Activated CD4-positive, alpha-beta T cell treated with anti-CD3 and anti-CD28 coated beads, Interleukin-2, Interleukin-4, amounts not matched to agents 100 ng/mL and 50 ng/mL, durations not matched to agents 16 hours and 8 hours (primary cell): ENCODE measurements around the gene MLF1.
A peak's percentile ranks its signal among the peaks of the same experiment; 100 is the strongest.

ENCODE experiments used
- DNase-seq: peaks from one replicate; pipeline ENCODE4 v3.0.0-alpha.2; 2020; ENCODE audit warnings: low spot score

The MLF1 gene

DNA sequence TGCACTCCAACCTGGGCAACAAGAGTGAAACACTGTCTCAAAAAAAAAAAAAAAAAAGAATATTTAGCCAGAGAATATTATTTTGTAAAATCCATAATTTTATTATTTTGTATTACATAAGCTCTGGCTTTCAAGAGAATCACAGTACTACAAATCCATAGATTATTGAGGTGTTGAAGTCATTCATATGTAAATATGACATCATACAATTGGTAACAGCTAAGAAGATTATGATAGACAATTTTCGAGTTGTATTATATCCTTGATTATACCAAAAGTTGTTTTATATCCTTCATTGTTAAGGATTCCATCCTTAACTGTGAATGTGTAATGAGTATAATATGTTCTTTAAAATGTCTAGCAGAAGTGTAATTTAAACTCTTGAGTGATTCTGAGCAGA is 3.7 kb downstream of the MLF1 start:
- no peak for DNase-seq

DNA sequence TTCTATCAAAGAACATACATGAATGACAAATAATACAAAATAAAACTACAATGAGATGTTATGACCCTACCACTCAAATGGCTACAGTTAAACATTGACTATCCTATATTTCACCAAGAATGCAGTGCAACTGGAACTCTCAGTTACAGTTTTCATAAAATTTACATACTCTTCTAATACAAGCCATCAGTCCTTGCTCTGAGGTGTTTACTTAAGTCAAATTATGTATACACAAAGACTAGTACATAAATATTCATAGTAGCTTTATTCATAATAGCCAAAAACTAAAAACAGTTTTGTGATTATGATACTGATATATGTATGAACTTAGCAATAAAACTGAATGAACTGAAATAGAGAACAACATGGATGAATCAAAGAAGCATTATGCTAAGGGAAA is 19.2 kb downstream of the MLF1 start:
- DNase-seq, result no peak

DNA sequence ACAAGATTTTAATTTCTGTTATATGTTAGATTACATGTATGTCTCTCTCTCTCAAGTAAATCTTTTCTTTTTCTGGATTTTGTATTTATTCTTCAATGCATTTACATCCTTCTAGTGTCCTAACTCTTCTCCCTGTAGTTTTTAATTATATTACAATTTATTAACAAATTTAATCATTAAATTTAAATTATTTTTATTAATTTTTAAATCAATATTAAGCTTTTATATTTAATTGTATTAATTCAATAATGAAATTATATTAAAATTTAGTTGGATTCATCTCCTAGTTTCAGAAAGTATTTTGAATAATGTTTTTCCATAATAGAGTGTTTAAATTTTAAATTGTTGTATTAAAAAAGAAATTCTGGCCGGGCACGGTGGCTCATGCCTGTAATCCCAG is 29.8 kb downstream of the MLF1 start:
- DNase-seq, result no peak

DNA sequence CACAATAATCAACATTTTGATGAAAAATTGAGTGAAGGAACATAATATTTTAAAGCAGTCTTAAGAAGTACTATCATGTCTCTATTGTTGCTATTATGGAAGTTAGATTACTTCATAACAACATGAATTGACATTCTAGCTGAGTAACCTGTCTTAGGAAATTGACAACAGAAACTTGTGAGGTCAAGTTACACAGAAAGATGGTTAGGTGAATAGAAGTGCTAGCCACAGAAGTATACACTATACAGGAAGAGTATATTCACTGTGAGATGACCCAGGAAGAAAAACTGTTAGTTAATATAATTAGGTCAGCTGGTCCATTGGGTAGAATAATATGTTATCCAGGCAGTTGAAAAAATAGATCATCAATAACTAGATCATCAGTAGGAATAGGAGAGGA is 31.2 kb downstream of the MLF1 start:
- no peak for DNase-seq

DNA sequence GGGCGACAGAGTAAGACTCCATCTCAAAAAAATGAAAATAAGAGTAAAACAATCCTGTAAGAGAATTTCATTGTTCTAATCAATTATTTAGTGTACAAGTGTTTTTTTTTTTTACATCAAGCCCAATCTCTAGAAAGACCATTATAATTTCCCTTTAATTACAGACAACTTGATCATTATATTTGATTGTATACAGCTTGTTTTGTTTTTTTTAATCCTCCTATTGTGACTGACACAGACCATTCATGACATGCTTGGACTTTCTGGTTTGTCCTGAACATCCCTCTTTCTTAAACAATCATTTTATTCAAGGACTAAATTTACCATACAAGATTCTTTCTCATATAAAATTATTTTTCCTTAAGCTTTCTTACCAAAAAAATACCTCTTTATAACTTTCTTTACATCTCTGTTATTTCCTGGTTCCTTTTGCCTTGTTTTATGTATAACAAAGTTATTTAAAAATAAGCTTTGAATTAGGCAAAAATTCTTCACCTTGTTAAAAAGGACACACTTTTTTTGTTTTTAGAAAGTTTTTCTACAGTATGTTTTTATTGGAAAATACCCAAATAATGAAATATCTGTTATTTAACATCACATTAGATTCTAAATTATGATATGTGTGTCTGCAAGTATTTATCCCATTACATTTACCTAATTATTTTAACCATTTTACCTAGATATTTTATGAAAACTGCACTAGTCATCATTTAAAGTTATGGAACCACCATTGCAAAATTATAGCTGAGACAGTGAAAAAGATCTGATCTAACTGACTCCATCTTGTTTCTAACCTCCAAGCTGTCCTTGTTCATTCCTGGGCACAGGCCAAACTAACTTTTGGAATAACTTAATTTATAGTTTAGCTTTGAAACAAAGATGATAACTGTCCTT is 47.2 kb downstream of the MLF1 start:
- no peak for DNase-seq

DNA sequence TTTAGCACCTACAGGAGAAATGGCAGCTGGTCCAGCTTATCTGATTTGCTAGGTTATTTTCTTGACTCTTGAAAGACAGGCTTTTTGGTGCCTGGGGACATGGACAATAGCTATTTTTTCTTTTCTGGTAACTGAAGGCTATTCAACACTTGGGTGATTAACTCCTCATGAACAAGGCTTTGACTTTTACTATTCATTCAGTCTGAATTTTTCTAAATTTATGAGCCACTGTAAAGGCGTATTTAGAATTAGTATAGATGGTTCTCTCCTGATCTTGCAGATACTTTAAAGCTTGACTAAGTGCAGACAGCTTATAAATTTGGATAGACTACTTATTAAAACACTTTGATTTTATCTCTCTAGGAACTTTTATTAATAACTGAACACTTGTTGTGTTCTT is 54.9 kb downstream of the MLF1 start:
- no peak for DNase-seq

DNA sequence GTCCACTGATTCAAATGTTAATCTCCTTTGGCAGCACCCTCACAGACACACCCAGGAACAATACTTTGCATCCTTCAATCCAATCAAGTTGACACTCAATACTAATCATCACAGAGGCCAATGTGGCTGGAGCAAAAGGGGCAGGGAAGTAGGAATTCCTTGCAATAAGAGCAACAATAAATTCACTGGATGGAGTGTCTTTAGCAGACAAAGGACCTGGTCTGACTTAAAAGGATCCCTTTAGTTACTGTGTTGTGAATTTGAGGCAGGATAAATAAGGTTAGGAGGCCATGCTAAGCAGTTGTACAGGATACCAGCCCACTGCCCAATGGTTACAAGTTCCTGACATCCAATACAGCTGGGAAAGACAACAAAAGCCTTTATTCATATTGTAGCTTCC is 61.0 kb downstream of the MLF1 start:
- no peak for DNase-seq

DNA sequence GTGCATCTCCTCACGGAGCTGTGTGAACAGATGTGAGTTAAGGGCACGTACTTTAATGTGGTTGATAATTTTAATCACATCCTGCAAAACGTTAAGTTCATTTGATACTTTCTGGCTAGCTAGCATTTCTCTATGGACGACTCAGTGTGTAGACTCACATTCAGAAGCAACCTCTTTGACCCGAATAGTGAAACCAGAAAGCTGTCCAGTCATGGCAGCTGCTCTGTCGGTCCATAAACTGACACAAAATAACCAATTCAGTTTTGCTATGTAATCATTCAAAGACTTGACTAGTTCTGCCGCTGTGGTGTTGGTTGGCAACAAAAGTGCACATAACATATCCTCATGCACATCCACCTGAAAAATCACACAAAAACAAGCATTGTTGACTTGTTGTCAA is 69.7 kb downstream of the MLF1 start:
- DNase-seq, result peak; percentile 17

DNA sequence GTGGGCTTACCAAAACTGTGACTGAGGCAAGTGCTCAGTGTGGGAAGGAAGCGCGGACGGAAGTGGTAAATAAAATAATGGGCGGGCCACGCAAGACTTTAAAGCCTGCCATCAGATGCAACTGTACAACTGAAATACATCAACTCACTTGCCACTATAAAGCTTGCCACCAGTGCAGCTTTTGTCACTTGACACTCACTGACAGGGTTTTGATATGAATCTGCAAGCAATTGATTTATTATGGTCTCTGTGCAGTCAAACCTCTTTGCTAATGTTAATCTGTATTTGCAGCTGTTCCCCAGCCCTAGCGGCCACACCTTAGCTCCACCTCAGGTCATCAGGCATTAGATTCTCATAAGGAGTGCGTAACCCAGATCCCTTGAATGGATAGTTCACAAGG is 71.0 kb downstream of the MLF1 start:
- DNase-seq, result no peak

DNA sequence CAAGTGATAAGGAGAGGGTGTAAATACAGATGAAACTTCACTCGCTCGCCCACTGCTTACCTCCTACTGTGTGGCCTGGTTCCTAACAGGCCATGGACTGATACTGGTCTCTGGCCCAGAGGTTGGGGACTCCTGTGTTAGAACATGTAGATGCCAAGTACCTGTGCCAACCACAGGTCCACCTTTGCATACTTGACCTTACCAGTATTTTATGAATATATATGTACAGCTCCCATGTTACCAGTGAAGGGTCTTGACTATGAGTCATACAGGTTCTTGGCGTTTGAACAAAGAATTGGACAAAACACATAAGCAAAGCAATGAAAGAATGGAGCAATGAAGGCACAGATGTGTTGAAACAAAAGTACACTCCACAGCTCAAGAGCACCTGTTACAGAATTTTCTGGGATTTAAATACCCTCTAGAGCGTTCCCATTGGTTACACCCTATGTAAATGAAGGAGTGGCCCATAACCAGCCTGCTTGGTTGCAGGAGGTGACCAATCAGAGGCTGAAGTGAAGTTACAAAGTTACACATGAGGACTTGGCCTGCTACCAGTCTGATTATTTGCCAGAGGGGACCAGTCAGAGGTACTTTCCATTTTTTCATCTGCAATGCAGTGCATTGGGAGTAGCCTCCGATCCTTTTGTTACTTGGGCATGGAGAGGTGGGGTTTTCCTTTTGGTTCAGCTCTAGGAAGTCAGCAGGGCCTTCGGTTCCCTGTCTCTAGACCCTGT is 71.6 kb downstream of the MLF1 start:
- no peak for DNase-seq

DNA sequence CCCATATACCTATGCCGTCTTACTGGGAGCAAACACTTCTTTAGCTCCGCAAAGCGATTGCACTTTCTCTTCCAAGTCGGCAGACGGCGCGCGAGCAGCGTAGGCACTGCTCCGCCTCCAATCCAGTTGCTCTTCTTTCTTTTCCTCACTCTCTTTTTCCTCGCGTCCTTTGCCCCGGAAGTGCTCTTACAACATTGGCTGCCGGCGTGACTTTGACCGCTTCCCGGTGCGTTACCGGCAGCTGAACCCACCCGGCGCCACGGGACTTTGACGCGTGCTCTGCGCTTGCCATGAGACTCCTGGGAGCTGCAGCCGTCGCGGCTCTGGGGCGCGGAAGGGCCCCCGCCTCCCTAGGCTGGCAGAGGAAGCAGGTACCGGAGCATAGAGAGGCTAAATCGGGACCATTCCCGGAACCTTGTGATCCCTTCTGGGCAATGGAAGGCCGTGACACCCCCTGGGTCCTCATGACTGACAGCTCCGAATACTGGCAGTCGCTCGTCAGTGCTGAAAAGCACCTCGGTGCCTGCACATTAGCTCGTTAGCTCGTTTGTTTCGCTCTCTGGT is 73.4 kb downstream of the MLF1 start, which contains the start of gene GFM1:
TSS of gene GFM1 (plus strand) at position 183 of the 564 bp plus-strand sequence. CDS start at position 291, 108 bp downstream.
- peak; percentile 92 for DNase-seq

DNA sequence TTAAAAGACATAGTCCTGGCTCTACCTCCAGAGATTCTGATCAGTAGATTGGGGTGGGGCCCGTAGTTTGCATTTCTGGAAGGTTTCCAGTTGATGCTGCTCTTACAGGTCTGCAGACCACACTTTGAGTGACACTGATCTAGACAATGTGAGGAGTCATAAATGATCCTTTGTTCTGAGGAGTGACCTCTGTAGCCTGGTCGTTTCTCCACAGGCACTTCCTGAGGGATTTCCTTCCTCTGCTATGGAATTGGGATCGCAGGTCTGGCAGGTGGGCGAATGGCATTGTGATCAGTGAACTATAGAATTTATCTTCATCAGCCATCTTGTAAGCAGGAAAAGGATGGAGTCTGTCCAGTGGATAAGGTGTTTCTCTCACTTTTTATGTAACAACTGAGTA is 78.8 kb downstream of the MLF1 start:
- DNase-seq, result no peak

DNA sequence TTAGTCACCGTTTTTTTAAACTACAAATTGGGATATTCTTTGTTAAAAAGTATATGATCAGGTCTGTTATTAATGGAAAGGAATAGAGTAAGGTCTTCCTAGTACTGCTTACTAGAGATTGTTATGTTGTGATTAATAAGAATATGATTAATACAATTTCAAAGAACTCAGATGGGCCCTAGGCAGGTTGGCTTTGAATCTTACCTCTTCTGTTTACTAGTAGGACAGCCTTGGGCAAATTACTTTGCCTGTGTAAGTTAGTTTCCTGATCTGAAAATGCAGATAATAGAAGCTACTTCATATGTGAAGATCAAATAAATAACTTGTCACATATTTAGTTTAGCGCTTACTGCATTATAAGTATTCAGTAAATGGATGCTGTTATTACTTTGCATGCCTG is 80.2 kb downstream of the MLF1 start:
- DNase-seq, result no peak

DNA sequence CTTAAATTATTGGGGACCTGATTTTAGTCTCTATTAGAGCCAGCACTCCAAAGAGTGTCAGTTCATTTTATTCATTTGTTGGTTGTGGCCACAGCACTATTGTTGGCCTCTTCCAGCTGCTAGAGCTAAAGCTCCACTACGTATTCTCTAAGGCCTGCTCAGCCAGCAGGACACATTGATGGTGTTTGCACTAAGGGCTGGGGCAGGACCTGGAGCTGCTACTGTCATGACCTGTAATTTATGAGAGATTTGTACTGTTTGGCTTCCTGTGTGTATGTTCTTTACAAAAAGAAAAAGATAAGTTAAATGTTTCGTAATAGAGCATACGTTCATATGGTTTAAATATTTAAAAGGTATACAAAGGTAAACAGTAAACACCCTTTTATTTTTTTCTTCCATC is 81.5 kb downstream of the MLF1 start:
- no peak for DNase-seq
